K562 (cell line): ENCODE results near the gene B4GALT5.

Experiments used
- POLR2A ChIP-seq: fragments of 450-650 bp; conservative IDR thresholded peaks from 2 replicates; pipeline ENCODE4 v1.6.1; 2016
- POLR2B ChIP-seq: fragments of 450-650 bp; IDR thresholded peaks from 2 replicates; pipeline ENCODE4 v1.6.1; 2018; ENCODE audit warnings: low read depth; ENCODE audit not compliant: partially characterized antibody
- TAF1 ChIP-seq: IDR thresholded peaks from 2 replicates; pipeline ENCODE4 v1.6.1; 2011; ENCODE audit warnings: mild to moderate bottlenecking, low read length, moderate library complexity; ENCODE audit not compliant: insufficient read depth, control insufficient read depth, severe bottlenecking; ENCODE audit errors: extremely low read depth
- TF ChIP-seq, protein P1 (sequence below), 3 experiments: IDR thresholded peaks in 2 of 3; conservative IDR thresholded peaks in 1 of 3; 2 replicates each; pipeline ENCODE4 v1.5.1; 2011 to 2012; ENCODE audit warnings: low read length in 3 of 3, mild to moderate bottlenecking in 3 of 3, control low read depth in 2 of 3, improper control_type of control experiment in 1 of 3, inconsistent platforms in 1 of 3, low read depth in 1 of 3, mixed read lengths in 1 of 3, moderate library complexity in 1 of 3; ENCODE audit not compliant: insufficient read depth in 2 of 3

DNA sequence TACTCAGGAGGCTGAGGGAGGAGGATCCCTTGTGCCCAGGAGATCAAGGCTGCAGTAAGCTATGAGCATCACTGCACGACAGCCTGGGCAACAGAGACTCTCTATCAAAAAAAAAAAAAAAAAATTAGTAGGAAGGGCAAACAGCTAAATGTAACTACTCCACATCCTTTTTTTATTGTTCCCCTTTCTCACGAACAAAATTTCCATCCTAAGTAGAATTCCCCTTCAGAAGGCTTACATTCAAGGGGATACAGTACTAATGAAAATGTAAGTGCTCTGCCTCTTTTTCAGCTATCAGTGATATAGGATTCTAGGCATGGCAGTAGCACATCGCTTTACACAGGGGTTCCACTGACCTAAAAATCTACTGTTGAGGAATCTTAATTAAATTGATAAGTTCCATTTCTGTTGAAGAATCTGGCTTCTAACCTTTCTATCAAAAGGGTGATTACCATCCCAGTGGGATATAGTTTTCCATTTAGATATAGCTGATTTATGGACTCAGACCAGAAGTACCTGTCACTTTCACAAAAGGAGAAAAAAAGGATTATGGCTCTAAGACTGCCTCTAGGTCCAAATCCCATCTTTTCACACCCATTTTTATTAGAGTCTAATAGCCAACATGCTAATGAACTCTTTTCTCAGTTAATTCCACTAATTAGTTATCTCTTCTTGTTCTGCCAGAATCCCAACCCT lies 2.6 kb downstream of the B4GALT5 start:
- TF ChIP-seq TAF1 (no peak), POLR2B (no peak), POLR2A (no peak)
- TF ChIP-seq, protein P1, sequence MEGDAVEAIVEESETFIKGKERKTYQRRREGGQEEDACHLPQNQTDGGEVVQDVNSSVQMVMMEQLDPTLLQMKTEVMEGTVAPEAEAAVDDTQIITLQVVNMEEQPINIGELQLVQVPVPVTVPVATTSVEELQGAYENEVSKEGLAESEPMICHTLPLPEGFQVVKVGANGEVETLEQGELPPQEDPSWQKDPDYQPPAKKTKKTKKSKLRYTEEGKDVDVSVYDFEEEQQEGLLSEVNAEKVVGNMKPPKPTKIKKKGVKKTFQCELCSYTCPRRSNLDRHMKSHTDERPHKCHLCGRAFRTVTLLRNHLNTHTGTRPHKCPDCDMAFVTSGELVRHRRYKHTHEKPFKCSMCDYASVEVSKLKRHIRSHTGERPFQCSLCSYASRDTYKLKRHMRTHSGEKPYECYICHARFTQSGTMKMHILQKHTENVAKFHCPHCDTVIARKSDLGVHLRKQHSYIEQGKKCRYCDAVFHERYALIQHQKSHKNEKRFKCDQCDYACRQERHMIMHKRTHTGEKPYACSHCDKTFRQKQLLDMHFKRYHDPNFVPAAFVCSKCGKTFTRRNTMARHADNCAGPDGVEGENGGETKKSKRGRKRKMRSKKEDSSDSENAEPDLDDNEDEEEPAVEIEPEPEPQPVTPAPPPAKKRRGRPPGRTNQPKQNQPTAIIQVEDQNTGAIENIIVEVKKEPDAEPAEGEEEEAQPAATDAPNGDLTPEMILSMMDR (IDR thresholded peaks at IDR 0.05 in 2 of 3, conservative IDR thresholded peaks at IDR 0.05 in 1 of 3; ENCODE audit: insufficient read depth in 2 of 3, low read depth in 1 of 3, low read length in 3 of 3): no peak
